Activated CD4-positive, alpha-beta T cell treated with anti-CD3 and anti-CD28 coated beads, Interleukin-2, amount 50 U/mL, for 48 hours (primary cell): ENCODE measurements around the gene NOSTRIN.
A peak's percentile ranks its signal among the peaks of the same experiment; 100 is the strongest.
"Not testable (repeated sequence)": the region's sequence is repeated elsewhere in the genome, so short reads cannot be mapped to it uniquely, and the experiment has no call there.

Experiments
- DNase-seq, 2 experiments: peaks; one replicate each; pipeline ENCODE4 v3.0.0-alpha.2; 2020

NOSTRIN gene

DNA sequence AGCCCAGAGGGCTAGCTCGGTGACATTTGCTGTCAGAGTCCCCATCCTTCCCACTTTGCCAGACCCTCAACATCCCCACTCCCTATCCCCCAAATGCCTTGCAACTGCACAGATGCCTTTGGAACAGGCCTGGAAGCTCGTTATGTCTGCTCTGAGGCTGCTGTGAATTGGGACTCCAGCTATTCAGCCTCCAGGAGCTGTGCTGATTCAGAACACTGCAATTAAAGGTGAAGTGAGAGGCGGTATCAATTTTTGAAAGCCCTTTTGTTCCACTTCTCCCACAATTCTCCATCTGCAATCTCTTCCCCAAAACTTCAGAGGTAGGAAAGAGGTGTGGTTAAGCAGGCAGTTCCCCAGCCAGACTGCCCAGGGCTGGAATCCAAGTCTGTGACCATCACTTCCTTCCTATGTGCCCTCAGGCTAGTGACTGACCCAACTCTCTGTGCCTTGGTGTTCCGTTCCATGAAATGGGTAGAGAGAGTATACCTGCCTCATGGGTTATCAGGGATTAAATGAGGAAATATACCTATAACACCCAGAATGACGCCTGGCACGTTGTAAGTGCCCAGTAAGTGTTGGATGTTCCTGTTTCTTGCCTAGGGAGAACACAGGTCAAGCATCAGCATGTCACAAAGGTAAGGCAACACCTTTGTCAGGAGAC, 17.5 kb downstream of the NOSTRIN start:
- DNase-seq = no peak

DNA sequence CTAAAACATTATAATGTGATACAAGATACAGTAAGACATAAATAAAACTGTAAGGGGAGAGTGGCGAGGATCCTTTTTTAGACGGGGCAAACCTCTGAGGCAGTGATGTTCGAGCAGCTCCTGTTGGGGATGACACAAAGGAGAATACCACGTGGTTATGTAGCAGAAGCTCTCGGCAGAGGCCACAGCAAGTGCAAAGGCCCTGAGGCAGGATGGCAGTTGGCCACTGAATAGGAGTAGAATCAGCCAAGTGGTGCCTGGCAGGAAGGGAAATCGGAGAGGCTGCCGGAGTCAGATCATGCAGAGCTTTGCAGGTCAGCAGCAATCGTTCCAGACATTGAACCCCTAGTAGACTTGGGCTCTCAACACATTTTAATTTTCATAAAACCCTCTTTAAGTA, 19.1 kb downstream of the NOSTRIN start:
- DNase-seq = no peak

DNA sequence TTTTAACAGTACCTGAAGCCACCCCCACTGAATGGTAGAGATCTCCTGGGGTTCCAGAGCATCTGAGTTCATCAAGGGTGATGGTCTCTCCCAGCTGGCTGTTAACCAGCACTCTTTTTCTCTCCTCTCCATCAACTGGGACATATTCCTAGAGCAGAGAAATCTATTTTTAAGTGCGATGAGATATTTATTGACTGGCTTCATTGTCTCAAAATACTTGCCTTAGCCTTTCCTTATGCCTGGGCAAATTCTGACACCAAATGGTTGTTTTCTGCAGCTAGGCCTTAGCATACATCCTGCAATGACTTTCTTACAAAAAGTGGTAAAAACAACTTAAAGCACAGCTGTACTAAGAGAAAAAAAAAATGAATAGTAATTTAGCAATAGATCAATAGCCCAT, 19.6 kb downstream of the NOSTRIN start:
- no peak for DNase-seq

DNA sequence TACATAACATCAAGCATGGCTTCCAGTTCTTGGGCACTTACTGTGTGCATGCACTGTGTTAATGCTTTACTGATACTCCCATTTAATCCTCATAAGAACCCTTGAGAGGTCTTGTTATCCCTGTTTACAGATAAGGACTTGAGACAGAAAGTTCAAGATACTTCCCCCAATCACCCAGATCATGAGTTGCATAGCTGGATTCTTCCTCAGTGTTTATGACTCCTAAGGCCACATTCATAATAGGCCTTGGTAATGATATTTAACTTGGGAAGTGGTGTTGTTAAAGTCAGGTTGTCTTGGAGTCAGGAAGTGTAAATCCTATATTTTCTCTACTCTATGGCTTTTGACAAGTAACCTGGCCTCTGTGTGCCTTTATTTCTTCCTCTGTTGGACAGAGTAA, 22.7 kb downstream of the NOSTRIN start:
- no peak for DNase-seq

DNA sequence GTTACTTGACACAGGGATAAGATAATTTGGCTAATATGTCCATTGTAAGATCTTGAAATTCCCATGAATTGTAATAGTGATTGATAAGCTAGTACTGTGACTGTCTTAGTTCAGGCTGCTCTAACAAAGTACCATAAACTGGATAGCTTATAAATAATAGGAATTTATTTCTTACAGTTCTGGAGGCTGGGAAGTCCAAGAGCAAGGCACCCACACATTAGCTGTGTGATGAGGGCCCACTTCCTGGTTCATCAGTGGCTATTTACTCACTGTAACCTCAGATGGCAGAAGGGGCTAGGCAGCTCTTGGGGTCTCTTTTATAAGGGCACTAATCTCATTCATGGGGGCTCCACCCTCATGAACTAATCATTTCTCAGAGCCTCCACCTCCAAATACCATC, 28.5 kb downstream of the NOSTRIN start:
- no peak for DNase-seq

DNA sequence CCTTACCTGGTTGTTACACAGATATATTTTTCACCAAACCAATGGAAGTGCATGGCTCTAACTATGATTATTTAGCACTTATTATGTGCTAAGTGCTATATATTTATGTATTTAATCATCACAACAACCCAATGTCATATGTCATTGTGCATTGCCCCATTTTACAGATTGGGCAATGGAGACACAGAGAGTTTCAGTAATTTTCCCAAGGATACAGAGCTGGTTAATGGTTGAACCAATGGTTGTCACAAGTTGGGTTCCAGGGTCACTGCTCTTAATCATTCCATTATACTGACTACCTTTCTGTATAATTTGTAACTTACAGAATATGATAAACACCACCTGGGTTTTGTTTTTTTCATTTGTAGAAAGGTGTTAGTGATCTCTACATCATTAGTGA, 29.2 kb downstream of the NOSTRIN start:
- no peak for DNase-seq

DNA sequence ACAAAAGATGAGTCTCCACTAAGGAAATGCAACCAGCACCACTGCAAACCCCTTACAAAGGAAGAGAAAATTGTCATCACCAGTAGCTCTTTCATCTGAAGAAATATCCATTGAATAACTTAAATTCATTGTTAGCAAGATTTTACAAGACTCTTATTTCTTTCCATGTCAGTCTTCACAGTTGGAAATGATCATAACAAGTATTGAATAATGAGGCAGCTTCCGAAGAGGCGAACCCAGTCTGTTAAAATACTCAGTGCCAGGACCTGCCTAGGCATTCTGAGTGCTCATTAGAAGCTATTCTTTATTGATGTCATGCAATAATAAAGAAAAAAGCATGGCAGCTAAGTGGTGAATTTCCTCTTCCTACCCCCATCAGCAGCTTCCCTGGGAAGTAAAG, 33.5 kb downstream of the NOSTRIN start:
- DNase-seq = no peak

DNA sequence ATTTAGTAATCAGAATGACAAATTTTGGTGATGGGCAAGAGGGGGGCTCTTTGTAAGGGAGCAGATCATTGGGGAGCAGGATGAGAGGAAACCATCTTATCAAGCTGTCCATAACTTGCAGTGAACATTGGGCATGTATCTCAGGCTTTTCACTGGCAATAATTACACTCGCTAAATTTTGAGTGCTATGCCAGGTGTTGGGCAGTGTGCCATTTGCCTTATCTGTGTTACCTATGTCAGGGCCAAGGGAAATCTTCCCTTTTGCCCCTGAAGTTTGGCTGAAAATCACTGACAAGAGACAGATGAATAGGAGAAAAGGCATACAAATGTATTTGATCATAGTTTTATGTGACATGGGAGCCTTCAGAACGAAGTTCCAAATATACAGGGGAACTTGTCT, 39.0 kb downstream of the NOSTRIN start:
- DNase-seq = no peak

DNA sequence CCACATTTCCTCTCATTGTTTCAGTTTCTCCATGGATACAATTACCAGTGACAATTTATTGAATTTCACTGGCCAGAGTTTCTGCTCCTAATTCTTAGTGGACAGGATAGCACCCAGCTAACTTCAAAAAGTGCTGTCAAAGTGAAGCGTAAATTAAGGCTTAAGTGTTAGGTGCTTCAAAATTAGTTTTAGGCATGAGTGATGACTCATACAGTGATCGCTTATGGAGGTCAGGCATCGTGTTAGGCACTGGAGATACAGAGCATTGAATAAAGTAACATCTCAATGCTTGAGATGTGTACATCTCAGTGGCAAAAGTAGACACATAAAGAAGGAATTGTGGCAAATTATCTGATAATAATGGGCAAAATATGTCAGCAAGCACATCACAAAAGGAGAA, 40.8 kb downstream of the NOSTRIN start:
- DNase-seq = no peak

DNA sequence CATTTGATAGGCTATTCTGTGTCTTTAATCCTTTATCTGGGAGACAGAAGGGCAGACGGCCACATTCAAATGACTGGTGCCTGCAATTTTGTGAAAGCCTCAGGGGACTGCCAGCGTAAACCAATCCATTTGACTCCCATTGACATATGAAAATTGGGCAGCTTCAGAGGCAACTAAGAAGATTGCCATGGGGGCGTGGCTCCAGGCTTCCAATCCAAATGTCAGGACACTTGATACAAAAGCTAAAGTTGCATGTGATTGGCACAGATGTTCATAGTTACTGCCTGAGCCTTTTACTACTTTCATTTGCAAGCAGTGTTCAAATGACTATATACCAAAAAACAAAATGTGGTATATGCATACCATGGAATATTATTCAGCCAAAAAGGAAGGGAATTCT, 45.8 kb downstream of the NOSTRIN start:
- no peak for DNase-seq

DNA sequence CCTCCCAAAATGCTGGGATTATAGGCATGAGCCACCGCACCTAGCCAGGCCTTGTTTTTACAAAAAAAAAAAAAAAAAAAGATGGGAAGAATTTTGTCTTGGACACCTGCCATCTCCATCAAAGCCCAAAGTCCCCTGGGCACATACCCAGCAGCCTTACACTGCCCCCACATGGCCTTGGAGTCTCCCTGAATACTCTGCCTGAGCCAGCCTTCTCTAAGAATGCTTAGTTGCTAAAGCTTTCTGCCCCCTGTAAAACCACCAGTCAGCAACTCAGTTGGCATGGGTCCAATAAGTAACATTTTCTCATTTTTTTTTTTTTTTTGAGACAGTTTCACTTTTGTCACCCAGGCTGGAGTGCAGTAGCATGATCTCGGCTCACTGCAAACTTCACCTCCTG, 47.2 kb downstream of the NOSTRIN start:
- no peak for DNase-seq

DNA sequence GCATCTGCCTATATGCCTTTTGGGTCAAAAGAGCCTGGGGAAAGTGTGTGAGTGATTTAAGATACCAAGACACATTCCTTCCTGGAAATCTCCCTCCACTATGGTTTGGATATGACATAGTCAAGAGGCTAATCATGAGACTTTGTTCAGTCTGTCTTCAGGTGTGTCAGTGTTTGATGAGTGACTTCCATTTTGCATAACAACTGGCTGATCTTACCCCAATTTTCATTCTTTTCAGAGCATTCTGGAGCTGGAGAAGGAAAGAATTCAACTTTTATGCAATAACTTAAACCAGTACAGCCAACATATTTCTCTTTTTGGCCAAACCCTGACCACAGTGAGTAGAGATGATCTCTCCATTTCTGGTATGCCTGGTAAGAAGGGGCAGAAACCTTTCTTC, 48.4 kb downstream of the NOSTRIN start:
- no peak for DNase-seq

DNA sequence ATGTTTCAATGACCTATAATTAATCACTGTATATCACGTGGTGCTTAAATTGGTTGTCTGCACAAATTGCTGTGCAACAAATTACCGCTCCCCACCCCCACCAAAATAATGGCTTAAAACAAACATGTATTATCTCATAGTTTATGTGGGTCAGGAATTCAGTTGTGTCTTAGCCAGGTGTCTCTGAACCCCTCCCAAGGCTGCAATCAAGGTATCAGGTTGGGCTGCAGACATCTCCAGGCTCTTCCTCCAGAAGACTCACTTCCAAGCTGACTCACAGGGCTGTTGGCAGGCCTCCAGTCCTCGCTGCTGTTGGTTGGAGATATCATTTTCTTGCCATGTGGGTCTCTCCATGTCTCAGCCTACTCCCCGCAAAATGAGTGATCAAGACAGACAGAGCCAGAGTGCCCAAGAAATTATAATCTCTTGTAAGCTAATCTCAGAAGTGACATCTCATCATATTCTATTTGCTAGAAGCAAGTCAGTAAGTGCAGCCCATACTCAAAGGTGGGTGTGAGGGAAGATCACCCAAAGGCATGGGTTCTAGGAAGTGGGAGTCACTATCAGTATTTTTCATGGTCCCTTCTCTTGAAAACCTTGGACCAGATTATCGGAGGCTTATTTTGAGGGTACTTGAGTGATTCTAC, 49.4 kb downstream of the NOSTRIN start:
- no peak for DNase-seq

DNA sequence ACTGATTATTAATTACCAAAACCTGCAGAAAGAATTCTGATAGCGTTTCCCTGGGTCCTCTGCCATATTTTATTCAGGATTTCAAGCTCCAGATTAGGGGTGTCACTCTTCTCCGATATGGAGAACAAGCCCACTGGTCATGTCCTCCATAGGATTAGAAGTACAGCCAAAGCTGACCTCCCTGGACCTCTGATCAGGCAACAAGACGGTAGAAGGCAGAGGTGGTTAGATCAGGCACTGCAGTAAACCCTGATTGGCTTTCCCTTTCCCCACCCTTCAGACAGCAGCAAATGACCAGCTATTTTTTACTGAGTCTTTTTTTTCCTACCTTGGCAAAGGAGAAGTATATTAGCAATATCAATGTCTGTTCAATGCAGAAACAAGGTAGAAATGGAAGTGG, 50.0 kb downstream of the NOSTRIN start:
- DNase-seq = no peak

DNA sequence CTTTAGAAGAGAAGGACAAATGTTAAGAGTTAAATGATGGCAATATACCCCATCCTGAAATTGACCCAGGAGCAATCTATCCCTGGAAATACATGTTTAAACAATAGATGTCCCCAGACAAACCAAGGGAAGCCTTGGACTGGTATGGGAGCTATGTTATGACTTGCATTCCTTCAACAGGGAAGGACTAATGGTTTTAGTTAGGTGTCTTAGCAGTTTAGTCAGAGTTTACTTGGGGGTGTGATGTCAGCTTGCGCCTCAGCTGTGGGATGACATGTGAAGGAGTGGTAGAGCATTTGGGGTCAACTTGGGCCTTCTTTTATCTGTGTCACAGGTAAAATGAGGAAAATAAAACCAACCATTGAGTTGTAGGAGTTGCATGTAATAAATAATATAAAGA, 51.0 kb downstream of the NOSTRIN start:
- DNase-seq = no peak

DNA sequence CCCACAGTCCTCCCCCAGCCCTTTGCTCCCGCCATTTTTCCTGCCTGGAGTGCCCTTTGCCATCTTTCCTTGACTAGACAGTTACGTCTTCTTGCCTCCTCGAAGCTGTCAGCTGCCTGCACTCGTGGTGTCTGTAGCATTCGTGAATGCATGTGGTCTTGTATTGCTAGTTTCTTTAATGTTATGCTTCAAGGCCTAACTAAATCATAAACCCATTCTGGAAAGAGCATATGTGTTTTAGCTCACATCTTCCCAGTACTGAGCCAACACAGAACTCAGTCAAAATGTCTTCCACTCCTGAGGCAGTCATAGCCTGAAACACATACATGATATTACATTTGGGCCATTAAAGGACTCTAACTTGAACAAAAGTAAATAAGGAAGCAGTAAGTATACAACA, 52.2 kb downstream of the NOSTRIN start:
- no peak for DNase-seq

DNA sequence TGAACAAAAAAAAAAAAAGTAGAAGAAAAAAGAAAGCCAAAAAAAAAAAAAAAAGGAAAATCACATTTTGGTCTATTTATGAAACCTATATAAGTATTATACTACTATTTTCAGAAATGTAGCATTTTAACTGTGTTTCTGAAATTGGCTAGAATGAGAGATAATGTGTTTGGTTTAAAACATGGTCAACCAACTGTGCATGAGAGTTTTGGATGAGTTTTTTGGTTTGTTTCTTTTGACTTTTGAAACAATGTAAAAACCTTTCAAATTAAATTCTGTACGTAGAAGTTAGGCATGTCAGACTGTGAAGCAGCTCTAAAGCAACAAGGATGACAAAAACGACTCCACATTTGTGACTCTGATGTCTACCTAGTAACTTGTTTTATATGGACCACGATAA, 53.2 kb downstream of the NOSTRIN start:
- DNase-seq = no peak

DNA sequence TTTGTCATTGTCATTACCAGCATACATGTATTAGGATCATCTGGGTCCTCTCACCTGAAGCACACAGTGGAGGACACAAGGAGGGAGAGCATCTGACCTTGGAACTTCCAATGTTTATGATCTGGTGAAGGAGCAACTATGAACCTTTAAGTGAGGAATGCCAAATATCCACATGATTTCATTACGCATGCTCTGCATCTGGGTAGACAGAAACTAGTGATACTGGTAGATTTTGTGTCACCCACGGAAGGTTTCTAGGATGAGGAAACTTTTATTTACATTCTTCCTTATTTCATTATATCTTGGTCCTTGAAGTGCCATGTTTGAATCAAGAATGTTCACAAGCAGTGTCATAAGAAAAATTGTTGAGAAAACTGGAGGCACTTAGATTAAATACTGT, 55.7 kb downstream of the NOSTRIN start:
- DNase-seq = no peak

DNA sequence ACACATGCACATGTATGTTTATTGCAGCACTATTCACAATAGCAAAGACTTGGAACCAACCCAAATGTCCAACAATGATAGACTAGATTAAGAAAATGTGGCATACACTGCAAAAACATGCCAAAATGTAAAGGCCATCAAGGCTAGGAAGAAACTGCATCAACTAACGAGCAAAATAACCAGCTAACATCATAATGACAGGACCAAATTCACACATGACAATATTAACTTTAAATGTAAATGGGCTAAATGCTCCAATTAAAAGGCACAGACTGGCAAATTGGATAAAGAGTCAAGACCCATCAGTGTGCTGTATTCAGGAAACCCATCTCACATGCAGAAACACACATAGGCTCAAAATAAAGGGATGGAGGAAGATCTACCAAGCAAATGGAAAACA, 64.7 kb downstream of the NOSTRIN start:
- DNase-seq = not testable (repeated sequence)

DNA sequence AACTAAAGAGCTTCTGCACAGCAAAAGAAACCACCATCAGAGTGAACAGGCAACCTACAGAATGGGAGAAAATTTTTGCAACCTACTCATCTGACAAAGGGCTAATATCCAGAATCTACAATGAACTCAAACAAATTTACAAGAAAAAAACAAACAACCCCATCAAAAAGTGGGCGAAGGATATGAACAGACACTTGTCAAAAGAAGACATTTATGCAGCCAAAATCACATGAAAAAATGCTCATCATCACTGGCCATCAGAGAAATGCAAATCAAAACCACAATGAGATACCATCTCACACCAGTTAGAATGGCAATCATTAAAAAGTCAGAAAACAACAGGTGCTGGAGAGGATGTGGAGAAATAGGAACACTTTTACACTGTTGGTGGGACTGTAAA, 67.9 kb downstream of the NOSTRIN start:
- not testable (repeated sequence) for DNase-seq

DNA sequence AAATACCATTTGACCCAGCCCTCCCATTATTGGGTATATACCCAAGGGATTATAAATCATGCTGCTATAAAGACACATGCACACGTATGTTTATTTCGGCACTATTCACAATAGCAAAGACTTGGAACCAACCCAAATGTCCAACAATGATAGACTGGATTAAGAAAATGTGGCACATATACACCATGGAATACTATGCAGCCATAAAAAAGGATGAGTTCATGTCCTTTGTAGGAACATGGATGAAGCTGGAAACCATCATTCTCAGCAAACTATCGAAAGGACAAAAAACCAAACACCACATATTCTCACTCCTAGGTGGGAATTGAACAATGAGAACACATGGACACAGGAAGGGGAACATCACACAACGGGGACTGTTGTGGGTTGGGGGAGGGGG, 68.4 kb downstream of the NOSTRIN start:
- not testable (repeated sequence) for DNase-seq

DNA sequence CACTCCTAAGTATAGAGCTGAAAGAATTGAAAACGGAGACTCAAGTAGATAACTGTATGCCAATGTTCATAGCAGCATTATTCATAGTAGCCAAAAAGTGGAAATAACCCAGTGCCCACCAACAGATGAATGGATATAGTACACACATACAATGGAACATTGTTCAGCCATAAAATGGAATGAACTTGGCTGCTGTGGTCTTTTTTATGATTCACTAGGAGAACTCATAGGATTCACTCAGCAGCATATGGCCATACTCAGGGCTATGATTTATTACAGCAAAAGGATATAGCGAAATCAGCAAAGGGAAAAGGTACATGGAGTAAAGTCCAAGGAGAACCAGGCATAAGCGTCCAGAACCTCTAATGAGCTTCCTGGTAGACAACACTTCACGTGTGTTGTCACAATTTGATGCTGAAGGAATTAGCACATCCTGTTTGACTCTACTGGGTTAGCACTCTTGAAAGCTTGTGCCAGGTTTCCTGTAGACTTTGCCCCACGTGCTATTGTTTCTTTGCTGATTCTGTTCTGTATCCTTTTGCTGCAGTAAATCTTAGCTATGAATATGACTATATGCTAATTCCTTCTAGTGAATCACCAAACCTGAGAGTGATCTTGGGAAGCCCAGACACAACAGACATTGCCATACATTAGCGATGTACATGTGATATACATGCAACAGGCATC, 72.1 kb downstream of the NOSTRIN start:
- DNase-seq = no peak

DNA sequence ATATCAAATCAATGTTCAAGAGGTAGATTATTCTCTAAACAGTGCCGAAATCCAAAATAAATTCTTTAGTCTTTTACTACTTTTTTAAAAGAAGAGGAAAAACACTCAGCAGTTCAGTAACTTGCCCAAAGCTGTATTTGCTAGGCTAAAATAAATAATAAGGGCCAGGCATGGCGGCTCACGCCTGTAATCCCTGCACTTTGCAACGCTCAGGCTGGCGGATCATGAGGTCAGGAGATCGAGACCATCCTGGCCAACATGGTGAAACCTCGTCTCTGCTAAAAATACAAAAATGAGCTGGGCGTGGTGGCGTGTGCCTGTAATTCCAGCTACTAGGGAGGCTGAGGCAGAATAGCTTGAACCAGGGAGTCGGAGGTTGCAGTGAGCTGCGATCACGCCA, 79.7 kb downstream of the NOSTRIN start:
- not testable (repeated sequence) for DNase-seq

DNA sequence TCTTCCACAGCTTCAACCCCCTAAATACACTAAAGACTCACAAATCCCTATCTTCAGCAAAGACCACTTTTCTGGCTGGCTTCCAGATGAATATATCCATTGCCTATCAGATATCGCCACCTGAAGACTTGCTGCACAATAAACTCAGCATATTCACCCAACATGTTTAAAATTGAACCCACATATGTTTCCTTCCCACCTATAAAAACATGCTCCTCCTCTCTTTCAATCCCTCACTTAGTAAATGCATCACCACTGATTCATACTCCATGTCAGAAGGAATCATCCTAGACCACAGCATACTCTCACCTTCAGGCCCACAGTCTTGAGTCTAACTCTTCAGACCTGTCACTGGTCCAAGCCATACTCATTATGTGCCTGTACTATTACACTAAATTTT, 82.5 kb downstream of the NOSTRIN start:
- DNase-seq = no peak

DNA sequence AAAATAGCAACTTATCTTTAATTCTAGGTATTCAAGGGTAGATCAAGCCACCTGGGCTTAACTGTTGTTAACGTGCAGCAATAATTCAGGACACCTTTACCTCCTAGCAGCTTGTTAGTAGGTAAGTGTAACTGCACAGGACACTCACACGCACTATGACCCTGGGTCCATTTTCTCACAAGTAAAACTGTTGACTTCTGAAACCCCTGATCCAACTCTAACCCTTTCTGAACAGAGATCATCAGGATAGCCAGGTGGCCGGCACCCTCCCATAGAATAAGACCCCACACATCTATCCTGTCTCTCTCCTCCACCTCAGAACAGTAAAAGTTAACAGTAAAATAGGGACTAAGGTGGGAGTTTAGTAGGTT, 87.2 kb downstream of the NOSTRIN start:
- peak in 1 of 2 experiments; percentile 5 for DNase-seq
